ENCODE measurements around the gene AFF4. TPM values are rescaled to one million over a fixed set of nuclear protein-coding genes. Genes with fewer than 3 reads are reported as not detected.

The AFF4 gene
- polyA plus RNA-seq, 1 donor from 2014 or later = 60.6 TPM

DNA sequence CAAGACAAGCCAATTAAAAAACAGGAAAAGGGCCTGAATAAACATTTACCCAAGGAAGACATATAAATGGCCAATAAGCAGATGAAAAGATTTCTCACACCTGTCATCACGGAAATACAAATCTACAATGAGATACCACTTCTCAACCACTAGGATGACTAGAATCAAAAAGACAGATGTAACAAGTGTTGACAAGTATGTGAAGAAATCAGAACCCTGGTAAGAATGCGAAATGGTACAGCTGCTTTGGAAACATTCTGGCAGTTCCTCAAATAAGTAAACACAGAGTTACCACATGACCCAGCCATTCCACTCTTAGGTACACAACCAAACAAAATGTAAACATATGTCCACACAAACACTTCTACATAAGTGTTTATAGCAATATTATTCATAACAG, 57.5 kb downstream of the AFF4 start:
- Histone ChIP-seq H3K9ac (ENCODE audit: low read length) (no peak overlapping the region), H3K9me2 (ENCODE audit: insufficient read depth, low read length) (no peaks in the 10 kb centered on the region), H3K9me3 (ENCODE audit: low read length) (no peaks in the 10 kb centered on the region), H2AFZ (ENCODE audit: low read depth, low read length) (no peak overlapping the region), H4K20me1 (ENCODE audit: insufficient read depth) (no peaks in the 10 kb centered on the region), H3K4me3 (ENCODE audit: low read length) (no peak overlapping the region), H3K79me2 (replicated peaks; ENCODE audit: insufficient read depth, low read length) (peaks cover 14% of the 10 kb centered on the region), H3K4me2 (ENCODE audit: low read length) (no peak overlapping the region), H3K36me3 (ENCODE audit: insufficient read depth, low read length) (no peaks in the 10 kb centered on the region), H3K27me3 (ENCODE audit: insufficient read depth, low read depth, low read length) (no peaks in the 10 kb centered on the region), H3K27ac (ENCODE audit: low read length) (no peak overlapping the region), H3F3A (ENCODE audit: insufficient read depth, low read length, poor library complexity, severe bottlenecking) (no peaks in the 10 kb centered on the region)
- TF ChIP-seq, protein P1, sequence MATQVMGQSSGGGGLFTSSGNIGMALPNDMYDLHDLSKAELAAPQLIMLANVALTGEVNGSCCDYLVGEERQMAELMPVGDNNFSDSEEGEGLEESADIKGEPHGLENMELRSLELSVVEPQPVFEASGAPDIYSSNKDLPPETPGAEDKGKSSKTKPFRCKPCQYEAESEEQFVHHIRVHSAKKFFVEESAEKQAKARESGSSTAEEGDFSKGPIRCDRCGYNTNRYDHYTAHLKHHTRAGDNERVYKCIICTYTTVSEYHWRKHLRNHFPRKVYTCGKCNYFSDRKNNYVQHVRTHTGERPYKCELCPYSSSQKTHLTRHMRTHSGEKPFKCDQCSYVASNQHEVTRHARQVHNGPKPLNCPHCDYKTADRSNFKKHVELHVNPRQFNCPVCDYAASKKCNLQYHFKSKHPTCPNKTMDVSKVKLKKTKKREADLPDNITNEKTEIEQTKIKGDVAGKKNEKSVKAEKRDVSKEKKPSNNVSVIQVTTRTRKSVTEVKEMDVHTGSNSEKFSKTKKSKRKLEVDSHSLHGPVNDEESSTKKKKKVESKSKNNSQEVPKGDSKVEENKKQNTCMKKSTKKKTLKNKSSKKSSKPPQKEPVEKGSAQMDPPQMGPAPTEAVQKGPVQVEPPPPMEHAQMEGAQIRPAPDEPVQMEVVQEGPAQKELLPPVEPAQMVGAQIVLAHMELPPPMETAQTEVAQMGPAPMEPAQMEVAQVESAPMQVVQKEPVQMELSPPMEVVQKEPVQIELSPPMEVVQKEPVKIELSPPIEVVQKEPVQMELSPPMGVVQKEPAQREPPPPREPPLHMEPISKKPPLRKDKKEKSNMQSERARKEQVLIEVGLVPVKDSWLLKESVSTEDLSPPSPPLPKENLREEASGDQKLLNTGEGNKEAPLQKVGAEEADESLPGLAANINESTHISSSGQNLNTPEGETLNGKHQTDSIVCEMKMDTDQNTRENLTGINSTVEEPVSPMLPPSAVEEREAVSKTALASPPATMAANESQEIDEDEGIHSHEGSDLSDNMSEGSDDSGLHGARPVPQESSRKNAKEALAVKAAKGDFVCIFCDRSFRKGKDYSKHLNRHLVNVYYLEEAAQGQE (IDR thresholded peaks at IDR 0.05; ENCODE audit: borderline replicate concordance) = no peak
- no peak for TF ChIP-seq MXI1 (conservative IDR thresholded peaks at IDR 0.05; ENCODE audit: poor library complexity, severe bottlenecking)
- no peak for TF ChIP-seq EZH2 (IDR thresholded peaks at IDR 0.05; ENCODE audit: borderline replicate concordance, insufficient read depth, low read length, poor library complexity, severe bottlenecking)
- no peak for TF ChIP-seq EP300 (conservative IDR thresholded peaks at IDR 0.05; ENCODE audit: poor library complexity, severe bottlenecking)
- TF ChIP-seq, protein P2, sequence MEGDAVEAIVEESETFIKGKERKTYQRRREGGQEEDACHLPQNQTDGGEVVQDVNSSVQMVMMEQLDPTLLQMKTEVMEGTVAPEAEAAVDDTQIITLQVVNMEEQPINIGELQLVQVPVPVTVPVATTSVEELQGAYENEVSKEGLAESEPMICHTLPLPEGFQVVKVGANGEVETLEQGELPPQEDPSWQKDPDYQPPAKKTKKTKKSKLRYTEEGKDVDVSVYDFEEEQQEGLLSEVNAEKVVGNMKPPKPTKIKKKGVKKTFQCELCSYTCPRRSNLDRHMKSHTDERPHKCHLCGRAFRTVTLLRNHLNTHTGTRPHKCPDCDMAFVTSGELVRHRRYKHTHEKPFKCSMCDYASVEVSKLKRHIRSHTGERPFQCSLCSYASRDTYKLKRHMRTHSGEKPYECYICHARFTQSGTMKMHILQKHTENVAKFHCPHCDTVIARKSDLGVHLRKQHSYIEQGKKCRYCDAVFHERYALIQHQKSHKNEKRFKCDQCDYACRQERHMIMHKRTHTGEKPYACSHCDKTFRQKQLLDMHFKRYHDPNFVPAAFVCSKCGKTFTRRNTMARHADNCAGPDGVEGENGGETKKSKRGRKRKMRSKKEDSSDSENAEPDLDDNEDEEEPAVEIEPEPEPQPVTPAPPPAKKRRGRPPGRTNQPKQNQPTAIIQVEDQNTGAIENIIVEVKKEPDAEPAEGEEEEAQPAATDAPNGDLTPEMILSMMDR (IDR thresholded peaks at IDR 0.05; ENCODE audit: poor library complexity, severe bottlenecking) = no peak
- no peak for TF ChIP-seq SMC3 (conservative IDR thresholded peaks at IDR 0.05; ENCODE audit: poor library complexity)
- no peak for TF ChIP-seq POLR2AphosphoS5 (IDR thresholded peaks at IDR 0.05)
- TF ChIP-seq RAD21 (conservative IDR thresholded peaks at IDR 0.05) = no peak
- no peak for TF ChIP-seq TAF1 (IDR thresholded peaks at IDR 0.05; ENCODE audit: low read depth)

DNA sequence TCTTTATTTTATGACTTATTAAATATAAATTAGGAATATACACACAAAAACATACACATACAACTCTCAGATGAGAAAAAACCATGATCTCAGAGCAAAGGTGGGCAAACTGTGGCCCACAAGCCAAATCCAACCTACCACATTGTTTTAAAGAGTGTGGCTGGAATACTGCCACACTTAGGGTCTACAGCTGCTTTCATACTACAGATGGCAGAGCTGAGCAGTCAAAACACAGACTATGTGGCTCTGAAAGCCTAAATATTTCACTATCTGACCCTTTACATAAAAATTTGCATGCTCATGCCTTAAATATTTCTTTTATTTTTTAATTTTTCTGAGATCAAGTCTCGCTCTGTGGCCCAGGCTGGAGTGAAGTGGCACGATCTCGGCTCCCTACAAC, 61.7 kb downstream of the AFF4 start:
- Histone ChIP-seq H3K4me2 (ENCODE audit: low read length) (no peak overlapping the region), H3K9me2 (ENCODE audit: insufficient read depth, low read length) (no peaks in the 10 kb centered on the region), H3K9me3 (ENCODE audit: low read length) (no peaks in the 10 kb centered on the region), H3K36me3 (ENCODE audit: insufficient read depth, low read length) (peaks cover 4% of the 10 kb centered on the region), H3K27ac (ENCODE audit: low read length) (no peak overlapping the region), H3K79me2 (replicated peaks; ENCODE audit: insufficient read depth, low read length) (peaks cover 14% of the 10 kb centered on the region), H3K27me3 (ENCODE audit: insufficient read depth, low read depth, low read length) (no peaks in the 10 kb centered on the region), H3F3A (ENCODE audit: insufficient read depth, low read length, poor library complexity, severe bottlenecking) (no peaks in the 10 kb centered on the region), H4K20me1 (ENCODE audit: insufficient read depth) (no peaks in the 10 kb centered on the region), H3K9ac (ENCODE audit: low read length) (no peak overlapping the region), H2AFZ (ENCODE audit: low read depth, low read length) (no peak overlapping the region), H3K4me3 (ENCODE audit: low read length) (no peak overlapping the region)
- no peak for TF ChIP-seq EZH2 (IDR thresholded peaks at IDR 0.05; ENCODE audit: borderline replicate concordance, insufficient read depth, low read length, poor library complexity, severe bottlenecking)
- TF ChIP-seq SMC3 (conservative IDR thresholded peaks at IDR 0.05; ENCODE audit: poor library complexity) = no peak
- TF ChIP-seq POLR2AphosphoS5 (IDR thresholded peaks at IDR 0.05) = no peak
- no peak for TF ChIP-seq EP300 (conservative IDR thresholded peaks at IDR 0.05; ENCODE audit: poor library complexity, severe bottlenecking)
- no peak for TF ChIP-seq MXI1 (conservative IDR thresholded peaks at IDR 0.05; ENCODE audit: poor library complexity, severe bottlenecking)
- TF ChIP-seq RAD21 (conservative IDR thresholded peaks at IDR 0.05) = no peak
- TF ChIP-seq, protein P1 (IDR thresholded peaks at IDR 0.05; ENCODE audit: borderline replicate concordance) = no peak
- TF ChIP-seq TAF1 (IDR thresholded peaks at IDR 0.05; ENCODE audit: low read depth) = no peak
- TF ChIP-seq, protein P2 (IDR thresholded peaks at IDR 0.05; ENCODE audit: poor library complexity, severe bottlenecking) = no peak

All from neural cell (in vitro differentiated cells).